GM23338 (cell line): Measurements from ENCODE around the gene TMEM225B.

Experiments
- EZH2phosphoT487 ChIP-seq: fragments of 200-600 bp; sonication (generic); IDR thresholded peaks from one replicate; pipeline ENCODE4 v1.8.1; 2018; ENCODE audit warnings: antibody characterized with exemption; ENCODE audit not compliant: unreplicated experiment
- POLR2AphosphoS5 ChIP-seq: IDR thresholded peaks from 2 replicates; pipeline ENCODE4 v1.6.1; 2016; ENCODE audit warnings: antibody characterized with exemption, low read depth
- TF ChIP-seq, protein P1 (sequence below), 2 experiments: fragments of 200-600 bp in 1 of 2; sonication (generic) in 1 of 2; conservative IDR thresholded peaks; 2 replicates each; pipeline versions ENCODE4 v1.5.1 to v1.6.1; 2016 to 2017; ENCODE audit warnings: antibody characterized with exemption in 2 of 2, low read depth in 2 of 2, mild to moderate bottlenecking in 2 of 2, moderate library complexity in 1 of 2

DNA sequence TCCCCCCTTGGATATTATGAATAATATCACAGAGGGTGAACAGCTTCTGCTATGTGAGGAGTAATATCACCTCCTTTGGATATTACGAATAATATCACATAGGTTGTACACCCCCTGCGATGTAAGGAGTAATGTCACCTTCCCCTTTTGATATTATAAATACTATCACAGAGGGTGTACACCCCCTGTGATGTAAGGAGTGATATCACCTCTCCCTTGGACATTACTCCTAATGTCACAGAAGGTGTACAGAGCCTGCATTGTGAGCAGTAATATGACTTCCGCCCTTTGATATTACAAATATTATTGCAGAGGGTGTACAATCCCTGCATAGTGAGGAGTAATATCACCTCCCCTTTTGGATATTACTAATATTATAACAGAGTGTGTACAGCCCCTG is 9.2 kb upstream of the TMEM225B start:
- no peak for TF ChIP-seq POLR2AphosphoS5
- TF ChIP-seq, protein P1, sequence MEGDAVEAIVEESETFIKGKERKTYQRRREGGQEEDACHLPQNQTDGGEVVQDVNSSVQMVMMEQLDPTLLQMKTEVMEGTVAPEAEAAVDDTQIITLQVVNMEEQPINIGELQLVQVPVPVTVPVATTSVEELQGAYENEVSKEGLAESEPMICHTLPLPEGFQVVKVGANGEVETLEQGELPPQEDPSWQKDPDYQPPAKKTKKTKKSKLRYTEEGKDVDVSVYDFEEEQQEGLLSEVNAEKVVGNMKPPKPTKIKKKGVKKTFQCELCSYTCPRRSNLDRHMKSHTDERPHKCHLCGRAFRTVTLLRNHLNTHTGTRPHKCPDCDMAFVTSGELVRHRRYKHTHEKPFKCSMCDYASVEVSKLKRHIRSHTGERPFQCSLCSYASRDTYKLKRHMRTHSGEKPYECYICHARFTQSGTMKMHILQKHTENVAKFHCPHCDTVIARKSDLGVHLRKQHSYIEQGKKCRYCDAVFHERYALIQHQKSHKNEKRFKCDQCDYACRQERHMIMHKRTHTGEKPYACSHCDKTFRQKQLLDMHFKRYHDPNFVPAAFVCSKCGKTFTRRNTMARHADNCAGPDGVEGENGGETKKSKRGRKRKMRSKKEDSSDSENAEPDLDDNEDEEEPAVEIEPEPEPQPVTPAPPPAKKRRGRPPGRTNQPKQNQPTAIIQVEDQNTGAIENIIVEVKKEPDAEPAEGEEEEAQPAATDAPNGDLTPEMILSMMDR (conservative IDR thresholded peaks at IDR 0.05; ENCODE audit: low read depth in 2 of 2): no peak
- TF ChIP-seq EZH2phosphoT487: no peak
